NB4 (cell line): Measurements from ENCODE around the gene PLEKHJ1.

Experiments
- CTCF ChIP-seq: IDR thresholded peaks from one replicate; pipeline ENCODE4 v1.5.1; 2012; ENCODE audit warnings: low read depth, low read length
- POLR2A ChIP-seq: IDR thresholded peaks from 2 replicates; pipeline ENCODE4 v1.6.1; 2011; ENCODE audit warnings: mild to moderate bottlenecking; ENCODE audit not compliant: insufficient read length; ENCODE audit errors: extremely low read depth

GRCh38 chr19:2242092-2242537, 6.0 kb upstream of the PLEKHJ1 start:
- TF ChIP-seq CTCF (no peak), POLR2A (no peak)
